ENCODE data around the gene BCAN.

The BCAN gene

GRCh38 chr1:156682166-156682890 lies 40.4 kb downstream of the BCAN start:
- Mint-ChIP-seq H3K4me3 (no peak overlapping the region), H3K9me3 (no peaks in the 10 kb centered on the region), H3K27me3 (peaks cover 74% of the 10 kb centered on the region), H3K36me3 (ENCODE audit: insufficient read depth) (no peaks in the 10 kb centered on the region), H3K4me1 (peaks cover 13% of the 10 kb centered on the region), H3K27ac (ENCODE audit: low read depth) (no peak overlapping the region)
- ATAC-seq (replicated peaks; ENCODE audit: extremely low read depth, poor library complexity, severe bottlenecking) (no peak), DNase-seq (ENCODE audit: low spot score in 2 of 2) (no peak)

DNA sequence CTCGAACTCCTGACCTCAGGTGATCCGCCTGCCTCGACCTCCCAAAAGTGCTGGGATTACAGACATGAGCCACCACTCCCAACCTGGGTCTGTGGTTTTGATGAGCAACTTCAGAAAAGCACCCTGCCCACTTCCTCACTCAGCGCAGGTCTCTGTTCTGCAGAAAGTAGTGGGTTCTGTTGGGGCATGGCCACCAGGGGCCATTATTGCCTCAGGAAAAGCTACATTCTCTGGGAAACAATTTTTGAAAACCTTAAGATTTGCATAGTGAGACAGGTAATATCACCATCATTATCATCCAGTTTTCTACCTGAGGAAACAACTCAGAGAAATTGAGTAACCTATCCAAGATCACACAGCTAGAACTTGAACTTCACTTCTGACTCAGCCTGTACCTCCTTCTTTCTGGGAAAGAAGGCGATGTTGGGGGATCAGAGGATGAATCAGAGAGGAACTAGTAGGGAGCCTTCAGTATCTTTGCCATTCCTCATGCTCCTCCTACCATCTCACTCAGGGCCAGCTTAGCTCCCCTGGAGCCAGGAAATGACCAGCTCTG lies 42.4 kb downstream of the BCAN start:
- Mint-ChIP-seq H3K4me3 (no peak overlapping the region), H3K27ac (ENCODE audit: low read depth) (no peak overlapping the region), H3K9me3 (no peaks in the 10 kb centered on the region), H3K4me1 (peaks cover 7% of the 10 kb centered on the region), H3K27me3 (peaks cover 68% of the 10 kb centered on the region), H3K36me3 (ENCODE audit: insufficient read depth) (no peaks in the 10 kb centered on the region)
- ATAC-seq (replicated peaks; ENCODE audit: extremely low read depth, poor library complexity, severe bottlenecking) (peak; percentile 46), DNase-seq (ENCODE audit: low spot score in 2 of 2) (no peak)

- ATAC-seq (replicated peaks; ENCODE audit: extremely low read depth, poor library complexity, severe bottlenecking) (peak; percentile 96), DNase-seq (ENCODE audit: low spot score in 2 of 2) (peak; percentile 60 to 63)
- Mint-ChIP-seq H3K36me3 (ENCODE audit: insufficient read depth) (no peaks in the 10 kb centered on the region), H3K4me3 (no peak overlapping the region), H3K4me1 (peaks cover 26% of the 10 kb centered on the region), H3K27ac (ENCODE audit: low read depth) (peak overlapping the region; percentile 83), H3K27me3 (peaks cover 68% of the 10 kb centered on the region), H3K9me3 (no peaks in the 10 kb centered on the region)
Observed at GRCh38 chr1:156689035-156689952, 47.4 kb downstream of the BCAN start.

DNA sequence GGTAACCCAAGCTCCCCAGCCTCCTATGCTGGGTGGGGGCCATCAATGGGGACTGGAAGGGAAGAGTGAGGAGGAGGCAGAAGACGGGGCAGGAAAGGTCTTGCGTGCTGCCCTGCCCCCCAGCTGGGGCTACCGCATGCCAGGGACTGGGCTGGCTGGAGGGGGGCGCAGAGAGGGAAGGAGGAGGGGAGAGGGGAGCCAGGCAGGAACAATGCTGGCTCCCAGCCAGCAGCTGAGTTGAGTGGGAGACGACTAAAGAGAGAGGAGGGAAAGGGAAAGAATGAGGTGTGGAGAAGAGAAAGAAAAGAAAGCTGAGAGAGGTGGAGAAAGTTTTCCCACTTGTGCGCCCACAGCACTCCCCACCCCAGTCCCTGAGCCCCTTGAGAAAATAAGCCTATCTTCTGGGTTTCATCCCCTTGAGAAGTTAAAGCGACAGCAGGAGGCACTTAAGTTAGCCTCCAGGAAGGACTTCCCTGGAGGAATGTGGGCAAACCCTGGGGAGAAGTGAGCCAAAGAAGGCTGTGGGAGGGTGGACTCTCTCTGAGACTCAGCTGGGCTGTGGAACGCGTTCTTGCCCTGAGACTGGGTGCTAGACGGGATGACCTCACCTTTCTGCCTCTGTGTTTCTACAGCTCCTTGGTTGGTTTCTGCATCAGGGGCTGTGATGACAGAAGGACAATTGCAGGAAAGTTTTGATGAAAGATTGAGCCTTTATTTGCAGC lies 48.2 kb downstream of the BCAN start:
- no peaks in the 10 kb centered on the region for H3K36me3 Mint-ChIP-seq (ENCODE audit: insufficient read depth)
- no peak overlapping the region for H3K4me3 Mint-ChIP-seq
- no peaks in the 10 kb centered on the region for H3K9me3 Mint-ChIP-seq
- H3K27ac Mint-ChIP-seq (ENCODE audit: low read depth) = peak overlapping the region; percentile 83
- DNase-seq (ENCODE audit: low spot score in 2 of 2) (no peak), ATAC-seq (replicated peaks; ENCODE audit: extremely low read depth, poor library complexity, severe bottlenecking) (no peak)
- peaks cover 68% of the 10 kb centered on the region for H3K27me3 Mint-ChIP-seq
- H3K4me1 Mint-ChIP-seq = peaks cover 26% of the 10 kb centered on the region

GRCh38 chr1:156690675-156691036 lies 48.7 kb downstream of the BCAN start:
- no peak overlapping the region for H3K27ac Mint-ChIP-seq (ENCODE audit: low read depth)
- ATAC-seq (replicated peaks; ENCODE audit: extremely low read depth, poor library complexity, severe bottlenecking) = no peak
- H3K4me1 Mint-ChIP-seq = peaks cover 26% of the 10 kb centered on the region
- DNase-seq (ENCODE audit: low spot score in 2 of 2) = no peak
- no peaks in the 10 kb centered on the region for H3K36me3 Mint-ChIP-seq (ENCODE audit: insufficient read depth)
- no peak overlapping the region for H3K4me3 Mint-ChIP-seq
- H3K9me3 Mint-ChIP-seq = no peaks in the 10 kb centered on the region
- peaks cover 68% of the 10 kb centered on the region for H3K27me3 Mint-ChIP-seq

DNA sequence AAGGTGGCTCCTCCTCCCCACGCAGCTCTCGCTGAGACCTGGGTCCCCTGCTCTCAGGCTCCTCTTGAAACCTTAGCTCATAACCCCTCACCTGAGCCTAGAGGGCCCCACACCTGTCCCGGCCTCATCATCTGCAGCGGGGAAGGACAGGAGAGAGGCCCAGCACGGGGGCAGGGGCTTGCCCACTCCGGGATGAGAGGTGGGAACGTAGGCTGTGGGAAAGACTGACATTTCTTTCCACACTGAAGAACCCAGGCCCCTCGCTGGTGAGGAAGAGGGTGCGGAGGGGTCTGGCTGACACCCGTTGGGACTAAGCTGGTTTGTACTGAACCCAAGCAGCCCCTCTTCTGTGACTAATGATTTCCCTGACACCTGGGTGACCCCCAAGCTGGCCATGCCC lies 49.3 kb downstream of the BCAN start:
- Mint-ChIP-seq H3K4me3 (no peak overlapping the region), H3K36me3 (ENCODE audit: insufficient read depth) (no peaks in the 10 kb centered on the region), H3K4me1 (peaks cover 26% of the 10 kb centered on the region), H3K9me3 (no peaks in the 10 kb centered on the region), H3K27ac (ENCODE audit: low read depth) (no peak overlapping the region), H3K27me3 (peaks cover 70% of the 10 kb centered on the region)
- DNase-seq (ENCODE audit: low spot score in 2 of 2) = no peak
- ATAC-seq (replicated peaks; ENCODE audit: extremely low read depth, poor library complexity, severe bottlenecking) = no peak

- DNase-seq (ENCODE audit: low spot score in 2 of 2) (no peak), ATAC-seq (replicated peaks; ENCODE audit: extremely low read depth, poor library complexity, severe bottlenecking) (no peak)
- Mint-ChIP-seq H3K27me3 (peaks cover 77% of the 10 kb centered on the region), H3K4me1 (peaks cover 26% of the 10 kb centered on the region), H3K27ac (ENCODE audit: low read depth) (no peak overlapping the region), H3K9me3 (no peaks in the 10 kb centered on the region), H3K36me3 (ENCODE audit: insufficient read depth) (no peaks in the 10 kb centered on the region), H3K4me3 (no peak overlapping the region)
Observed at GRCh38 chr1:156691665-156692440, 49.9 kb downstream of the BCAN start.

DNA sequence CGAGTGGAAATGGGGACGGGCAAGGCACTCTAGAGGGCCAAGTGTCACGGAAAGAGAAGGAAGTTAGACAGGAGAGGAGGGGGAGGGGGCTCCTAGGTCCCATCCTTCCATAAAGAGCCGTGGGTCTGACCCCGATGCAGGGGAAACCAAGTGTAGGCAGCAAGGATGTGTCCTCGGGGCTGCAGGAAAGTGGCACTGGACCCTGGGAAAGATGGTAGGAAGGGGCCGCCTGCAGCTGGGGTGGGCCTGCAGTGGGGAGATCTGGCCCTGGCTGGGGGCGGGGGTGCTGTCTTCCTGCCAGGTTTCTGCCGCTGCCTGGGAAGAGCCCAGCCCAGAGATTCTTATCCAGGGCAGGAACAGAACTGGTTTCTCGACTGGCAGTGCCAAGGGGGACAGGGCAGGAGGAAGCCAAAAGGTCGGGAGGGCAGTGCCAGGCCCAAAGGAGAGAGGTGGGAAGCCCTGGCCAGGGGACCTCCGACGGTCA lies 50.6 kb downstream of the BCAN start:
- Mint-ChIP-seq H3K4me1 (peaks cover 26% of the 10 kb centered on the region), H3K4me3 (no peak overlapping the region), H3K36me3 (ENCODE audit: insufficient read depth) (no peaks in the 10 kb centered on the region), H3K9me3 (no peaks in the 10 kb centered on the region), H3K27me3 (peaks cover 83% of the 10 kb centered on the region), H3K27ac (ENCODE audit: low read depth) (no peak overlapping the region)
- no peak for ATAC-seq (replicated peaks; ENCODE audit: extremely low read depth, poor library complexity, severe bottlenecking)
- DNase-seq (ENCODE audit: low spot score in 2 of 2) = no peak

GRCh38 chr1:156692925-156693847 lies 51.3 kb downstream of the BCAN start:
- peak overlapping the region; percentile 42 for H3K27ac Mint-ChIP-seq (ENCODE audit: low read depth)

GRCh38 chr1:156693848-156694689 lies 52.2 kb downstream of the BCAN start:
- H3K9me3 Mint-ChIP-seq = no peaks in the 10 kb centered on the region
- no peak overlapping the region for H3K4me3 Mint-ChIP-seq
- DNase-seq (ENCODE audit: low spot score in 2 of 2) = no peak
- peaks cover 87% of the 10 kb centered on the region for H3K27me3 Mint-ChIP-seq
- H3K27ac Mint-ChIP-seq (ENCODE audit: low read depth) = peak overlapping the region; percentile 42
- no peak for ATAC-seq (replicated peaks; ENCODE audit: extremely low read depth, poor library complexity, severe bottlenecking)
- no peaks in the 10 kb centered on the region for H3K36me3 Mint-ChIP-seq (ENCODE audit: insufficient read depth)
- peaks cover 26% of the 10 kb centered on the region for H3K4me1 Mint-ChIP-seq

More at GRCh38 chr1:156692925-156693847, 51.3 kb downstream of the BCAN start:
- H3K36me3 Mint-ChIP-seq (ENCODE audit: insufficient read depth) = no peaks in the 10 kb centered on the region
- H3K27me3 Mint-ChIP-seq = peaks cover 86% of the 10 kb centered on the region
- no peak for ATAC-seq (replicated peaks; ENCODE audit: extremely low read depth, poor library complexity, severe bottlenecking)
- H3K4me1 Mint-ChIP-seq = peaks cover 26% of the 10 kb centered on the region
- no peaks in the 10 kb centered on the region for H3K9me3 Mint-ChIP-seq
- DNase-seq (ENCODE audit: low spot score in 2 of 2) = no peak
- no peak overlapping the region for H3K4me3 Mint-ChIP-seq

Data from central memory CD8-positive, alpha-beta T cell (primary cell).